AG20443 (cell line): Measurements from ENCODE around the gene TBC1D9B.
"Not testable (repeated sequence)": the region's sequence is repeated elsewhere in the genome, so short reads cannot be mapped to it uniquely, and the experiment has no call there.

Experiments used
- DNase-seq: peaks from one replicate; pipeline ENCODE4 v3.0.0; 2012; ENCODE audit warnings: low spot score, mixed read lengths

The TBC1D9B gene

GRCh38 chr5:179837076-179838011, 70.4 kb downstream of the TBC1D9B start:
- no peak for DNase-seq

- DNase-seq: no peak
These were observed 71.3 kb downstream of the TBC1D9B start for GRCh38 chr5:179836225-179837019.

- not testable (repeated sequence) for DNase-seq
These were observed 72.8 kb downstream of the TBC1D9B start for GRCh38 chr5:179834871-179835270.

GRCh38 chr5:179834120-179834519, 73.6 kb downstream of the TBC1D9B start:
- DNase-seq: no peak

GRCh38 chr5:179833709-179834070, 74.0 kb downstream of the TBC1D9B start:
- DNase-seq: no peak

- DNase-seq: no peak
These were observed 74.5 kb downstream of the TBC1D9B start for GRCh38 chr5:179833056-179833708.

GRCh38 chr5:179832039-179832745, 75.5 kb downstream of the TBC1D9B start:
- DNase-seq: no peak

- DNase-seq: no peak
These were observed 76.8 kb downstream of the TBC1D9B start for GRCh38 chr5:179830818-179831468.

- DNase-seq: no peak
These were observed 77.8 kb downstream of the TBC1D9B start for GRCh38 chr5:179829732-179830435.

GRCh38 chr5:179828756-179829421, 78.8 kb downstream of the TBC1D9B start:
- DNase-seq: no peak

GRCh38 chr5:179827680-179828079, 80.0 kb downstream of the TBC1D9B start:
- no peak for DNase-seq

- DNase-seq: peak; percentile 55
These were observed 82.0 kb downstream of the TBC1D9B start for GRCh38 chr5:179825655-179826182.

GRCh38 chr5:179824745-179825112, 83.0 kb downstream of the TBC1D9B start:
- DNase-seq: no peak

- no peak for DNase-seq
These were observed 83.6 kb downstream of the TBC1D9B start for GRCh38 chr5:179823937-179824744.

GRCh38 chr5:179822444-179822990, 85.2 kb downstream of the TBC1D9B start:
- DNase-seq: no peak

- no peak for DNase-seq
These were observed 85.7 kb downstream of the TBC1D9B start for GRCh38 chr5:179822059-179822432.

- peak; percentile 97 for DNase-seq
These were observed 86.2 kb downstream of the TBC1D9B start for GRCh38 chr5:179821298-179822058.
